H1 (cell line): ENCODE data around the gene CRYGA.
"Not testable (repeated sequence)": the region's sequence is repeated elsewhere in the genome, so short reads cannot be mapped to it uniquely, and the experiment has no call there.

ENCODE experiments used
- BRCA1 ChIP-seq: IDR thresholded peaks from 2 replicates; pipeline ENCODE4 v1.6.1; 2012; ENCODE audit warnings: low read depth, low read length, improper control_type of control experiment
- CHD2 ChIP-seq: IDR thresholded peaks from 2 replicates; pipeline ENCODE4 v1.6.1; 2012; ENCODE audit warnings: low read length, improper control_type of control experiment
- POLR2AphosphoS5 ChIP-seq: IDR thresholded peaks from 2 replicates; pipeline ENCODE4 v1.6.1; 2011; ENCODE audit warnings: low read depth, low read length
- POU5F1 ChIP-seq: IDR thresholded peaks from 2 replicates; pipeline ENCODE4 v1.6.1; 2011; ENCODE audit warnings: low read depth, mild to moderate bottlenecking, low read length, moderate library complexity
- RFX5 ChIP-seq: IDR thresholded peaks from 2 replicates; pipeline ENCODE4 v1.6.1; 2011; ENCODE audit warnings: low read depth, low read length, improper control_type of control experiment, borderline replicate concordance
- SP4 ChIP-seq: IDR thresholded peaks from 2 replicates; pipeline ENCODE4 v1.6.1; 2012; ENCODE audit warnings: low read length, inconsistent platforms
- TAF1 ChIP-seq: IDR thresholded peaks from 2 replicates; pipeline ENCODE4 v1.6.1; 2011; ENCODE audit warnings: mild to moderate bottlenecking, low read depth, low read length
- ZNF274 ChIP-seq: IDR thresholded peaks from 2 replicates; pipeline ENCODE4 v1.7.0; 2012; ENCODE audit warnings: low read length, borderline replicate concordance; ENCODE audit errors: extremely low read depth
- TF ChIP-seq, protein P1 (sequence below), 3 experiments: IDR thresholded peaks; 1 replicate in 2 of 3; 2 replicates in 1 of 3; pipeline versions ENCODE4 v1.5.1 to v1.6.1; 2011; ENCODE audit warnings: low read length in 3 of 3, mild to moderate bottlenecking in 3 of 3, inconsistent platforms in 2 of 3, low read depth in 1 of 3, moderate library complexity in 1 of 3; ENCODE audit not compliant: insufficient read depth in 1 of 3; ENCODE audit errors: control extremely low read depth in 1 of 3
- TF ChIP-seq, protein P2 (sequence below): fragments of 300-600 bp; sonication (generic); IDR thresholded peaks from 2 replicates; pipeline ENCODE4 v1.7.1; 2012; ENCODE audit warnings: low read length, moderate library complexity, mild to moderate bottlenecking, inconsistent platforms; ENCODE audit not compliant: insufficient replicate concordance

DNA sequence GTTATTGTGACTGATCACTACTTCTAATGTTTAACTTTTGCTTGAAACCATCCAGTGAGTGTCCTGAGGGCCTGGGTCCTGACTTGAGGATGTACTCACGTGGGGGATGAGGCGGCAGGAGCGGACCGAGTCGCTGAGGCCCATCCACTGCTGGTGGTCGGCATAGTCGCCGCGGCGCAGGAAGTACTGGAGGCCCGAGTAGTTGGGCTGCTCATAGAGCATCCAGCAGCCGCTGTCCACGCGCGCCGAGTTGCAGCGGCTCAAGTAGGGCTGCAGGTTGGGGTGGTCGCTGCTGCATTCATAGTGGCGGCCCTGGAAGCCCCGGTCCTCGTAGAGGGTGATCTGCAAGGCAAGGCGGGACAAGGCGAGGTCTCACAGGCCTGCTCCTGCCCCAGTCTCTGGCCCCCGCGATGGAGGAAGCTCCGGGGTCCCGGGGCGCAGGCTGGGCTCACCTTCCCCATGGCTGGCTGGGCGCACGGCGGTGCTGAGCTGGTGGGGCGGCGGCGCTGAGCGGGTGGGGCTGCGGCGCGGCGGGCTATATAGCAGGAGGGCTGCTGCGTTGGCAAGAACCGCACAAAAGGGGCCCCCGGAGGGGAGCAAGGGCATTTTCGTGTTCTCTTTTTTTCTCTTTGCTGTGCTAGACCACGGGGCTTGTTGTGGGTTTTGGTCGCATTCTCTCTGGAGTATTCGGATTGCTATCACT is 39.2 kb downstream of the CRYGA start, which contains the start of gene CRYGD:
- TF ChIP-seq ZNF274, RFX5, SP4, POU5F1, TAF1, CHD2, POLR2AphosphoS5, BRCA1: not testable (repeated sequence)
- TF ChIP-seq, protein P1, sequence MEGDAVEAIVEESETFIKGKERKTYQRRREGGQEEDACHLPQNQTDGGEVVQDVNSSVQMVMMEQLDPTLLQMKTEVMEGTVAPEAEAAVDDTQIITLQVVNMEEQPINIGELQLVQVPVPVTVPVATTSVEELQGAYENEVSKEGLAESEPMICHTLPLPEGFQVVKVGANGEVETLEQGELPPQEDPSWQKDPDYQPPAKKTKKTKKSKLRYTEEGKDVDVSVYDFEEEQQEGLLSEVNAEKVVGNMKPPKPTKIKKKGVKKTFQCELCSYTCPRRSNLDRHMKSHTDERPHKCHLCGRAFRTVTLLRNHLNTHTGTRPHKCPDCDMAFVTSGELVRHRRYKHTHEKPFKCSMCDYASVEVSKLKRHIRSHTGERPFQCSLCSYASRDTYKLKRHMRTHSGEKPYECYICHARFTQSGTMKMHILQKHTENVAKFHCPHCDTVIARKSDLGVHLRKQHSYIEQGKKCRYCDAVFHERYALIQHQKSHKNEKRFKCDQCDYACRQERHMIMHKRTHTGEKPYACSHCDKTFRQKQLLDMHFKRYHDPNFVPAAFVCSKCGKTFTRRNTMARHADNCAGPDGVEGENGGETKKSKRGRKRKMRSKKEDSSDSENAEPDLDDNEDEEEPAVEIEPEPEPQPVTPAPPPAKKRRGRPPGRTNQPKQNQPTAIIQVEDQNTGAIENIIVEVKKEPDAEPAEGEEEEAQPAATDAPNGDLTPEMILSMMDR (IDR thresholded peaks at IDR 0.05; ENCODE audit: control extremely low read depth in 1 of 3, insufficient read depth in 1 of 3, low read depth in 1 of 3, low read length in 3 of 3): not testable (repeated sequence)
- TF ChIP-seq, protein P2, sequence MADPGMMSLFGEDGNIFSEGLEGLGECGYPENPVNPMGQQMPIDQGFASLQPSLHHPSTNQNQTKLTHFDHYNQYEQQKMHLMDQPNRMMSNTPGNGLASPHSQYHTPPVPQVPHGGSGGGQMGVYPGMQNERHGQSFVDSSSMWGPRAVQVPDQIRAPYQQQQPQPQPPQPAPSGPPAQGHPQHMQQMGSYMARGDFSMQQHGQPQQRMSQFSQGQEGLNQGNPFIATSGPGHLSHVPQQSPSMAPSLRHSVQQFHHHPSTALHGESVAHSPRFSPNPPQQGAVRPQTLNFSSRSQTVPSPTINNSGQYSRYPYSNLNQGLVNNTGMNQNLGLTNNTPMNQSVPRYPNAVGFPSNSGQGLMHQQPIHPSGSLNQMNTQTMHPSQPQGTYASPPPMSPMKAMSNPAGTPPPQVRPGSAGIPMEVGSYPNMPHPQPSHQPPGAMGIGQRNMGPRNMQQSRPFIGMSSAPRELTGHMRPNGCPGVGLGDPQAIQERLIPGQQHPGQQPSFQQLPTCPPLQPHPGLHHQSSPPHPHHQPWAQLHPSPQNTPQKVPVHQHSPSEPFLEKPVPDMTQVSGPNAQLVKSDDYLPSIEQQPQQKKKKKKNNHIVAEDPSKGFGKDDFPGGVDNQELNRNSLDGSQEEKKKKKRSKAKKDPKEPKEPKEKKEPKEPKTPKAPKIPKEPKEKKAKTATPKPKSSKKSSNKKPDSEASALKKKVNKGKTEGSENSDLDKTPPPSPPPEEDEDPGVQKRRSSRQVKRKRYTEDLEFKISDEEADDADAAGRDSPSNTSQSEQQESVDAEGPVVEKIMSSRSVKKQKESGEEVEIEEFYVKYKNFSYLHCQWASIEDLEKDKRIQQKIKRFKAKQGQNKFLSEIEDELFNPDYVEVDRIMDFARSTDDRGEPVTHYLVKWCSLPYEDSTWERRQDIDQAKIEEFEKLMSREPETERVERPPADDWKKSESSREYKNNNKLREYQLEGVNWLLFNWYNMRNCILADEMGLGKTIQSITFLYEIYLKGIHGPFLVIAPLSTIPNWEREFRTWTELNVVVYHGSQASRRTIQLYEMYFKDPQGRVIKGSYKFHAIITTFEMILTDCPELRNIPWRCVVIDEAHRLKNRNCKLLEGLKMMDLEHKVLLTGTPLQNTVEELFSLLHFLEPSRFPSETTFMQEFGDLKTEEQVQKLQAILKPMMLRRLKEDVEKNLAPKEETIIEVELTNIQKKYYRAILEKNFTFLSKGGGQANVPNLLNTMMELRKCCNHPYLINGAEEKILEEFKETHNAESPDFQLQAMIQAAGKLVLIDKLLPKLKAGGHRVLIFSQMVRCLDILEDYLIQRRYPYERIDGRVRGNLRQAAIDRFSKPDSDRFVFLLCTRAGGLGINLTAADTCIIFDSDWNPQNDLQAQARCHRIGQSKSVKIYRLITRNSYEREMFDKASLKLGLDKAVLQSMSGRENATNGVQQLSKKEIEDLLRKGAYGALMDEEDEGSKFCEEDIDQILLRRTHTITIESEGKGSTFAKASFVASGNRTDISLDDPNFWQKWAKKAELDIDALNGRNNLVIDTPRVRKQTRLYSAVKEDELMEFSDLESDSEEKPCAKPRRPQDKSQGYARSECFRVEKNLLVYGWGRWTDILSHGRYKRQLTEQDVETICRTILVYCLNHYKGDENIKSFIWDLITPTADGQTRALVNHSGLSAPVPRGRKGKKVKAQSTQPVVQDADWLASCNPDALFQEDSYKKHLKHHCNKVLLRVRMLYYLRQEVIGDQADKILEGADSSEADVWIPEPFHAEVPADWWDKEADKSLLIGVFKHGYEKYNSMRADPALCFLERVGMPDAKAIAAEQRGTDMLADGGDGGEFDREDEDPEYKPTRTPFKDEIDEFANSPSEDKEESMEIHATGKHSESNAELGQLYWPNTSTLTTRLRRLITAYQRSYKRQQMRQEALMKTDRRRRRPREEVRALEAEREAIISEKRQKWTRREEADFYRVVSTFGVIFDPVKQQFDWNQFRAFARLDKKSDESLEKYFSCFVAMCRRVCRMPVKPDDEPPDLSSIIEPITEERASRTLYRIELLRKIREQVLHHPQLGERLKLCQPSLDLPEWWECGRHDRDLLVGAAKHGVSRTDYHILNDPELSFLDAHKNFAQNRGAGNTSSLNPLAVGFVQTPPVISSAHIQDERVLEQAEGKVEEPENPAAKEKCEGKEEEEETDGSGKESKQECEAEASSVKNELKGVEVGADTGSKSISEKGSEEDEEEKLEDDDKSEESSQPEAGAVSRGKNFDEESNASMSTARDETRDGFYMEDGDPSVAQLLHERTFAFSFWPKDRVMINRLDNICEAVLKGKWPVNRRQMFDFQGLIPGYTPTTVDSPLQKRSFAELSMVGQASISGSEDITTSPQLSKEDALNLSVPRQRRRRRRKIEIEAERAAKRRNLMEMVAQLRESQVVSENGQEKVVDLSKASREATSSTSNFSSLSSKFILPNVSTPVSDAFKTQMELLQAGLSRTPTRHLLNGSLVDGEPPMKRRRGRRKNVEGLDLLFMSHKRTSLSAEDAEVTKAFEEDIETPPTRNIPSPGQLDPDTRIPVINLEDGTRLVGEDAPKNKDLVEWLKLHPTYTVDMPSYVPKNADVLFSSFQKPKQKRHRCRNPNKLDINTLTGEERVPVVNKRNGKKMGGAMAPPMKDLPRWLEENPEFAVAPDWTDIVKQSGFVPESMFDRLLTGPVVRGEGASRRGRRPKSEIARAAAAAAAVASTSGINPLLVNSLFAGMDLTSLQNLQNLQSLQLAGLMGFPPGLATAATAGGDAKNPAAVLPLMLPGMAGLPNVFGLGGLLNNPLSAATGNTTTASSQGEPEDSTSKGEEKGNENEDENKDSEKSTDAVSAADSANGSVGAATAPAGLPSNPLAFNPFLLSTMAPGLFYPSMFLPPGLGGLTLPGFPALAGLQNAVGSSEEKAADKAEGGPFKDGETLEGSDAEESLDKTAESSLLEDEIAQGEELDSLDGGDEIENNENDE: not testable (repeated sequence)
